HG03575 (cell line): Measurements from ENCODE around the gene CNN3.
"Not testable (repeated sequence)": the region's sequence is repeated elsewhere in the genome, so short reads cannot be mapped to it uniquely, and the experiment has no call there.

Source experiments
- ATAC-seq: cut with Tn5 transposase; IDR thresholded peaks from one replicate; pipeline ENCODE4 v1.9.1; 2021; ENCODE audit not compliant: unreplicated experiment, insufficient number of reproducible peaks, low FRiP score; ENCODE audit errors: extremely low read depth

The CNN3 gene

DNA sequence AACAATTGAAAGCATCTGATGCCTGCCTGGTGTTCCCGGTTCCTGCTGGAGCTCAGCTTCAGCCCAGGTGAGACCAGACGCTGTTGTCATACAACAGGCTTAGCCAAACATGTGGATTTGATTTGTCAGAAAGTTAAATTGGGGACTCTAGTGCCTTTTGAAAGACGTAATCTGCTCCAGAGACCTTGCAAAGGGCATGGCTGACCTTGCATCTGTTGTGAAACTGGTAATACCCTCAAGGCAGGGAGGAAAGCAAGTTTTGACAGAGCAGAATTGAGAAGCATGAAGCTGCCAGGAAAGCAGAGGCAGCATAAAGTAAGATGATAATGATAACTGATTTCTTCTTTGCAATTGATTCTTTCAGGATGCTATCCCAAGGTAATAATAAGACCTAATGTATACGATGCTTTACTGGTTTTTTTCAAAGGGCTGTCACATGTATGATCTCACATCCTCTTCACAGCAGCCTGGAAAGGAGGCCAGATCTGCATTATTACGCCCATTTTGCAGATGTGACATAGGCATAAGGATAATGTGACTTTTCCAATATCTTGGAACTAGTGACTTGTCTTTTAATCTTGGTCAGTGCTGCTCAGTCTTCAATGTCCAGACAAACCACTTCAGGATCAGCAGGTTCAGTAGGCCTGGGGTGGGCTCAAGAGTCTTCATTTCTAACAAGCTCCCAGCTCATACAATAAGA, 24.7 kb upstream of the CNN3 start:
- no peak for ATAC-seq

- ATAC-seq: no peak
These were observed 24.1 kb upstream of the CNN3 start for GRCh38 chr1:94951046-94951445.

GRCh38 chr1:94949681-94950661, 23.1 kb upstream of the CNN3 start:
- ATAC-seq: no peak

DNA sequence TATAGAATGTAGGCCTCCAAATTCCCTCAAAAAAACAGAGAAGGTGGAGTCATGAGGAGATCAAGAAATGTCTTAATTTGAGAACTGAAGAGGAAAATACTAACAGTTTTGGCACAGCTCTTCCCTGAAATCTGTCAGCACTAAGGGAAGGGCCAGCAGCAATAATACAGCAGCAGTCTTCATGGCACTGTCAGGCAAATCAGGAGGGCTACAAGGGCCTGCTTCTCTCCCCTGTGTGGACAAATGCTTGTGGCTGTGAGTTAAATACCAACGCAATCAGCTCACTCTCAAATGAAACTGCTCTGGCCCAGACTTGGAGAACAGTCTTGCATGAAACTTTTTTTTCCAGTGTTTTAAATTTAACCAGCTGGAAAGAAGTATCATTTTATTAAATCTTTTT, 20.5 kb upstream of the CNN3 start:
- no peak for ATAC-seq

DNA sequence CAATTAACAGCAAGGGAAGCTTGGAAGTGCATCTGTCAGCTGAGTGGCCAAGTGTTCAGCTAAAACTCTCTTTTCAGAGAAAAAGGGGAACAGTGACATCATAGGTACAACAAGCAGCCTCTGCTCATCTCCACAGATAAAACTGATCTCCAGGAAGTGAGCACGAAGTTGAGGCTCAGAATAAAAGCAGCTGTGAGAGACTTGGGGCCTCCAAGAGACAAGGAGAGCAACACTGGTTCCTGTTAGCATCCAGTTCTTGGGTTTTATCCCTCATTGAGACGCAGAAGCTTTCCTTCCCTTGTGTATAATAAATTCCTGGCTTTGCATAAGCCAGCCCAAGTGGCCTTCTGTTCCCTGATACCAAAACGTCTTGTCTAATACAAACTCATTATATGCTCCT, 20.0 kb upstream of the CNN3 start:
- ATAC-seq: no peak

DNA sequence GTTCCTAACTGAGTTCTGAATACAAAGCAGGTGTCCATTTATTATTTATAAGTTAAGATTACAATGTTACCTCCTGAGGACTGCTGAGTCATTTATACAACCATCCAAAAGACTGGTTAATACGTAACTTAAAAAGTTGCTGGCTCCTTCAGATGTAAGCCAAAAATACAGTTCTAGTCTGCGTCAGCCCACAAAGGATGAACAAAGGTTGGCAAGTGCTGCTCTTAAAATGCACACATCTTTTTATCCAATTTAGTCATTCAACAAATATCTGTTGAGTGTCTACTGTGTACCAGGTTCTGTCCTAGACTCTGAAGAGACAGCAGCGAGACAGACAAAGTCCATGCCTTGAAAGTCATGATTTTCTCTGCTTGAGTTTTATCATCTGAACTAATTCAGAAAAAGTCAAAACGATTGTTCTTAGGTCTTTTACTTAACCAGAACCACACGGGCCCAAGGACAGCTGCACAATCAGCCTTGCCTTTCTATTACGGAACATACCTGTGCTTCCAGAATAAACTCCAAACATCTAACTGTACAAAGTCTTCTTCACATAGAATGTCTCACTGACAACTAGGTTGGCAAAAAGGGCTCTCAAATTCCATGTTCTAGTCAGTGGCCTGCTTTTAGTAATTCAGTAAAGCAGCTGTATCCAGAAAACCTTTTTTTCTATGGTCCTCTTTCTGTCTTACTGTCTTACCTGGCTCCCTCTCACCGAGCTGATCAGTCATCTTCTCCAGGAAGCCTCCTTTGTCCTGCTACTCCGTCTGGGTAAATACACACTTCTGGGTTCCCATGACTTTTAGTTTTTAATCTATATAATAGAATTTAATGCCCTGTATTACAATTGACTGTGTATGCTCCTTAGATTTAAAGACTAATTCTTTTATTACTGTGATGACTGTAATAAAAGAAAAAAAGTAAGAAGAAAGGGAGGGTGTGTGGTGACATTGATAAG, 15.5 kb upstream of the CNN3 start:
- no peak for ATAC-seq

DNA sequence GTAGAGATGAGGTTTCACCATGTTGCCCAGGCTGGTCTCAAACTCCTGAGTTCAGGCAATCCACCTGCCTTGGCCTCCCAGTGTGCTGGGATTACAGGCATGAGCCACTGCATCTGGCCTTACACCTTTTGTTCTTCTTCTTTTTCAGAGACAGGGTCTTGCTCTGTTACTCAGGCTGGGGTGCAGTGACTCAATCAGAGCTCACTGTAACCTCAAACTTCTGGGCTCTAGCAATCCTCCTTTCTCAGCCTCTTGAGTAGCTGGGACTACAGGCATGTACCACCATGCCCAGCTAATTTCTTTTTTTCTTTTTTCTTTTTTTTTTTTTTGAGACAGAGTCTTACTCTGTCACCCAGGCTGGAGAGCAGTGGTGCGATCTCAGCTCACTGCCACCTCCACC, 14.6 kb upstream of the CNN3 start:
- ATAC-seq: not testable (repeated sequence)

GRCh38 chr1:94940738-94941137, 13.8 kb upstream of the CNN3 start:
- ATAC-seq: no peak

GRCh38 chr1:94937820-94938219, 10.9 kb upstream of the CNN3 start:
- ATAC-seq: no peak

DNA sequence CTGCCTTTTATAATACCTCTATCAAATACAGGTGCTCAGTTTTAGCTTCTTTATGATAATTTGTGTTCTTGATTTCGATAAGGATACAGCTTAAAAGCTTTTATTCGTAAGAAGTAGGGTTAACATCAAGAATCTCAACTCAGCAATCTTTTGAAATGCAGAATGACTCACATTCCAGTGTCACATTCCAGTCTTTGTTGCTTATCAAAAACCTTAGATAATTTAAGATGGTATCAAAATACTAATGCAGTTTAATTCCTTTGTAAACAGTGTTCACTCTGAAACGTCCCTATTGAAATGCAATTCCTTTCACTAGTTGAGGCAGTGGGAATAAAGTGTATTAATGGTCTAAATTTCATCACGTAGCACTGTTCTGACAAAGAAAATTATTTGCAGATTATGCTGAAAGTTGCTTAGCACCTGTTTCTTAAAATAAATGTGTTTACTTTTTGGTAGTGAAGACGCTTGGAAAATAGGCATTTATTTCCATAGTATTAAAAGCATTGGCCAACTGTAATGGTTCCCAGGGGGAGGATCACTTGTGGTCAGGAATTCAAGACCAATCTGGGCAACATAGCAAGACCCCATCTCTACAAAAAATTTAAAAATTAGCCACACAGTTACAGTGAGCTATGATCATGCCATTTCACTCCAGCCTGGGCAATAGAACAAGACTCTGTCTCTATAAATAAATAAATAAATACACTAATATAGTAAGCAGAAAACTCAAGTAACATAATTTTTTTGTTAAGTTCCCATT, 10.1 kb upstream of the CNN3 start:
- no peak for ATAC-seq

DNA sequence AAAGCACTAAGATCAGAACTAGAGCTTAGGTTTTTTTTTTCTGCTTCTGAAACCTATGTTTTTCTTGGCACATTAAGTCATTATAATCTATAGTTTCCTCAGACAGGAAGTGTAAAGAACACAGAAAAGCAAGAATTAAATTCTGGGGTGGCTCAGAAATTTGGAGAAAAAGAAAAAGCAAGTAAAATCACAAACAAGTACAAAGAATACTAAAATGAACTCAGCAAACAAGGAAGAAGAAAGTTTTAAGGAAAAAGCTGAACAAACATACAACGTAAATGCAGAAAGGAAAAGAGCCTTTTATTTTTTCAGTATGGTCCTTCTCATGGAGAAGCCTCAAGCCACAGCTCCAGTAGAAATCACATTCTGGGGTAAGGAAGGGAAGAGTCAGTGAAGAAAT, 8.6 kb upstream of the CNN3 start:
- no peak for ATAC-seq

DNA sequence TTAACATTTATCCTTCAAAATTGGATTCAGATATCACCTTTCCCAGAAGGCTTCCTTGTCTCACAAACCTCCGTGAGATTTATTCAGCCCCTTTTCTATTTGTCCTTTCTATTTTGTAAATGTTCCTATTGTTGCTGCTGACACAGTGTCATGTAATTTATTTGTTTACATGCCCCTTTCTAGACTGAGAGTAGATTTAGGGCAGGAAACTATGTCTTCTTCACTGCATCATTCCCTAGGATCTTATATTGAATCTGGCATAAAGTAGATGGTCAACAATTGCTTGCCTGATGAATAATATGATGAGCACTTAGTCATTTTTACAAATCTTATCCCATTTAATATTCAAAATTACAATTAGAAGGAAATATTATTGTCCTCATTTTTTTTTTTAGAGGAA, 8.1 kb upstream of the CNN3 start:
- no peak for ATAC-seq

GRCh38 chr1:94934551-94934950, 7.6 kb upstream of the CNN3 start:
- no peak for ATAC-seq

- no peak for ATAC-seq
These were observed 4.4 kb upstream of the CNN3 start for GRCh38 chr1:94931254-94931841.

GRCh38 chr1:94929351-94930217, 2.7 kb upstream of the CNN3 start:
- ATAC-seq: no peak

GRCh38 chr1:94928293-94928939, 1.5 kb upstream of the CNN3 start:
- no peak for ATAC-seq
